ENCODE results near the gene TMEM120A.
A peak's percentile ranks its signal among the peaks of the same experiment; 100 is the strongest.

Gene TMEM120A

GRCh38 chr7:75960372-75960771 lies 34.0 kb downstream of the TMEM120A start:
- Mint-ChIP-seq H3K27ac (no peak overlapping the region), H3K9me3 (no peaks in the 10 kb centered on the region), H3K4me1 (peaks cover 35% of the 10 kb centered on the region), H3K27me3 (ENCODE audit: low read depth) (peaks cover 3% of the 10 kb centered on the region), H3K36me3 (ENCODE audit: low read depth) (peaks cover 28% of the 10 kb centered on the region), H3K4me3 (no peak overlapping the region)
- no peak for TF ChIP-seq CTCF (IDR thresholded peaks at IDR 0.05; ENCODE audit: unreplicated experiment in 3 of 3)

DNA sequence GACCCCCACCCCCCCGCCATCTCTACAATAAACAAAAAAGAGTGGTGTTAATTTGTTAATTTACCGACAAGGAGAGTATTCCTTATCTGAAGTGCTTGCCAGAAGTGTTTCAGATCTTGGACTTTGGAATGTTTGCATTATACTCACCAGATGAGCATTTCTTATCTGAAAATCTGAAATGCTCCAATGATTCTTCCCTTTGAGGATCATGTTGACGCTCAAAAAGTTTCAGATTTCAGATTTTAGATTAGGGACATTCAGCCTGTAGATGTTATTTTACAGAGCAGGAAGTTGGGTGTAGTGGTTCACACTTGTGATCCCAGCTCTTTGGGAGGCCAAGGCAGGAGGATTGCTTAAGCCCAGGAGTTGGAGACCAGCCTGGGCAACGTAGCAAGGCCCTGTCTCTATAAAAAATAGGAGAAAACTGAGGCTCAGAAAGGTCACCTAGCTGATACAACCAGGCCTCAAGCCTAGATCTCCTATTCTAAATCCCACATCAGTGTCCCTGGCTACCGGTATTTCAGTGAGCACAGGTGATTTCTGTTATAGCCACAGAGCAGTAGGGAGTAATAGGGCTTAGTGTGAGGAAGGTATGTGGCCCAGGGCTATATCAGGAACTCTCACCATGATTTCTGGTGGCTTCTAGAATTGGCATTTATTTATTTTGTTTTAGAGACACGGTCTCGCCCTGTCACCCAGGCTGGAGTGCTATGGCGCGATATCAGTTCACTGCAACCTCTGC lies 35.4 kb downstream of the TMEM120A start:
- Mint-ChIP-seq H3K36me3 (ENCODE audit: low read depth) (peaks cover 31% of the 10 kb centered on the region), H3K9me3 (no peaks in the 10 kb centered on the region), H3K4me3 (no peak overlapping the region), H3K4me1 (peaks cover 30% of the 10 kb centered on the region), H3K27me3 (ENCODE audit: low read depth) (peaks cover 3% of the 10 kb centered on the region), H3K27ac (no peak overlapping the region)
- TF ChIP-seq CTCF (IDR thresholded peaks at IDR 0.05; ENCODE audit: unreplicated experiment in 3 of 3) = no peak

DNA sequence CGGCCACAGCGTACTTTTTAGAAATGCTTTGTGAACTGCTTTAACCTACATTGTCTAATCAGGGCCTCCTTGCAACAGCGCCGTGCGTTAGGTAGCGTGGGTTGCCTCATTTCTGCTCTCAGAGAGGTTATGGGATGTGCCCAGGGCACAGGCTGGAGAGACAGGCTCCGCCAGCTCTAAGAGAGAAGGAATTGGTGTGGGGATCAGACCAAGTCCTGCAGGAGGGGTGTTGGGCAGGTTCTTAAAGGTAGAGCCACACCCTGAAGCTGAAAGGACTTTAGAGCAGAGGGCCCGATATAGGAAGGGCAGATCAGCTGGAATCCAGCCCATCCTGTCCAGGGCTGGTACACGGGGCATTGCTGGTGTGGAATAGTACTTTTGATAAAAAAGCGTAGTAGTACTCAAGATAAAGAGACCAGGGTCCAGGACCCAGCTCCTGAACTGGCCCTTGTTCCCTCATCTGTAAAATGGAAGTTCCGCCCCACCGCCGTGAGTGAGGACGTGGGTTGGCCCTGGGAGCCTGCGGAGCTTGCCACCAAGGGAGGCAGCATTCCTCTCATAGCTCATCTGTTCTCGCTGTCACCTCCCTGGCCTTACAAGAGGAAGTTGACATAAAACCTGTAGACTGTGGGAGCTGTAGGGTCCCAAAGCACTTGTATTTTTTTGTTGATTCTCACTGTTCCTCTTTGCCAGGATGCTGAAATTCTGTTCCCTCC lies 37.2 kb downstream of the TMEM120A start:
- no peak for TF ChIP-seq CTCF (IDR thresholded peaks at IDR 0.05; ENCODE audit: unreplicated experiment in 3 of 3)
- Mint-ChIP-seq H3K4me3 (no peak overlapping the region), H3K4me1 (peaks cover 18% of the 10 kb centered on the region), H3K9me3 (no peaks in the 10 kb centered on the region), H3K27ac (peak overlapping the region in 2 of 3 experiments; percentile 73 to 85), H3K27me3 (ENCODE audit: low read depth) (no peaks in the 10 kb centered on the region), H3K36me3 (ENCODE audit: low read depth) (peaks cover 34% of the 10 kb centered on the region)

- Mint-ChIP-seq H3K9me3 (no peaks in the 10 kb centered on the region), H3K4me1 (peaks cover 13% of the 10 kb centered on the region), H3K36me3 (ENCODE audit: low read depth) (peaks cover 30% of the 10 kb centered on the region), H3K27me3 (ENCODE audit: low read depth) (no peaks in the 10 kb centered on the region), H3K27ac (peak overlapping the region in 1 of 3 experiments; percentile 22), H3K4me3 (no peak overlapping the region)
- no peak for TF ChIP-seq CTCF (IDR thresholded peaks at IDR 0.05; ENCODE audit: unreplicated experiment in 3 of 3)
Measured at GRCh38 chr7:75955331-75955955, 39.0 kb downstream of the TMEM120A start.

GRCh38 chr7:75953931-75954330 lies 40.5 kb downstream of the TMEM120A start:
- Mint-ChIP-seq H3K36me3 (ENCODE audit: low read depth) (peaks cover 23% of the 10 kb centered on the region), H3K4me3 (no peak overlapping the region), H3K27ac (no peak overlapping the region), H3K9me3 (no peaks in the 10 kb centered on the region), H3K27me3 (ENCODE audit: low read depth) (no peaks in the 10 kb centered on the region), H3K4me1 (peaks cover 19% of the 10 kb centered on the region)
- TF ChIP-seq CTCF (IDR thresholded peaks at IDR 0.05; ENCODE audit: unreplicated experiment in 3 of 3) = no peak

All from nephron (organoid).